ENCODE results near the gene CCDC80.

CCDC80 gene

GRCh38 chr3:112615989-112616731 is 24.8 kb downstream of the CCDC80 start:
- Histone ChIP-seq H3K9ac (no peak overlapping the region), H3K9me3 (replicated peaks in 1 of 11) (no peaks in the 10 kb centered on the region), H3K36me3 (no peaks in the 10 kb centered on the region), H3K27me3 (no peaks in the 10 kb centered on the region), H4K20me1 (no peaks in the 10 kb centered on the region), H3K4me3 (no peak overlapping the region), H3K4me2 (no peak overlapping the region), H3K4me1 (peaks cover 0 to 7% (median 0%) of the 10 kb centered on the region in 10 experiments; a peak in 3 of 20 replicates), H3K27ac (no peak overlapping the region)
- TF ChIP-seq Cebpa-rat (IDR thresholded peaks at IDR 0.05) = no peak

DNA sequence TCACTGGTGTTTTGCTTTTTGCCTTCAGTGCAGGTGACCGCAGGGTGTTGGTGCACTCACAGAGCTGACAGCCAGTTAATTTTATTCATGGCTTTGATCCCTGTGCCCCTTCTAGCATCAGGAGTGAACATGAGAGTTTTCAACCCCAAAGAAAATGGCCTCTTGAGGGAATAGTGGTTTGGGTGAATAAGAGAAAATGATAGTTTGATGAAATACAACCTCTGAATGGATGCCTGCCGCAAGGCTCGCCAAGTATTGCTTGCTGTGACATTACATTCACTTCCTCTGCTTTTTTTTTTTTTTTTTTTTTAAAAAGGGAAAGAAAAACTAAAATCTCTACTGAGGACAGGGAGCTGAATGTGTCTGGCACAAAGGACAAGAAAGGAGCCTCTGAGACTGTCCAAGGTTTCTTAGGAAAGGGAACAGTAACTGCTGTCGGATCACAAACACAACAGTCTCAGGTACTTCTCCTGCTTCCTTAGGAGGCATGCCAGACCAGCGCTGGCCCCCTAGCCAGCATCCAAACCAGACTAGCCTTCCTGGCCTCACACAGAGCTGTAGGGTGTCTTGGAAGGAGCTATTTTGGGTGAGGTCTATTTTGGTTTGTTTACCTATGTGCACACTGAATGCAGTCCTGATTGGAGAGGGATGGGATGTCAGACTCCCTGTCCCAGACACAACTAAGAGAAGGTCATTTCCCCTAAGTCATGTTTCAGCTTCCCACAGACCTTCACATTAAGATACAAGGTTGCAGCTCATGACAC is 29.0 kb downstream of the CCDC80 start:
- H3K36me3 ChIP-seq = no peaks in the 10 kb centered on the region
- TF ChIP-seq Cebpa-rat (IDR thresholded peaks at IDR 0.05) = no peak
- no peak overlapping the region for H3K4me2 ChIP-seq
- peaks cover 0 to 9% (median 0%) of the 10 kb centered on the region in 10 experiments; a peak in 2 of 20 replicates for H3K4me1 ChIP-seq
- H3K4me3 ChIP-seq = no peak overlapping the region
- no peaks in the 10 kb centered on the region for H3K9me3 ChIP-seq (replicated peaks in 1 of 11)
- H3K9ac ChIP-seq = no peak overlapping the region
- H4K20me1 ChIP-seq = no peaks in the 10 kb centered on the region
- no peaks in the 10 kb centered on the region for H3K27me3 ChIP-seq
- H3K27ac ChIP-seq = no peak overlapping the region

GRCh38 chr3:112610121-112610520 is 30.8 kb downstream of the CCDC80 start:
- Histone ChIP-seq H3K9ac (no peak overlapping the region), H3K4me1 (peaks cover 4 to 12% (median 5%) of the 10 kb centered on the region in 10 experiments; a peak in 18 of 20 replicates), H3K4me2 (peak overlapping the region in 1 of 11 experiments; percentile 42; a peak in 1 of 22 replicates), H3K36me3 (no peaks in the 10 kb centered on the region), H3K27me3 (no peaks in the 10 kb centered on the region), H4K20me1 (no peaks in the 10 kb centered on the region), H3K27ac (no peak overlapping the region), H3K4me3 (no peak overlapping the region), H3K9me3 (replicated peaks in 1 of 11) (no peaks in the 10 kb centered on the region)
- no peak for TF ChIP-seq Cebpa-rat (IDR thresholded peaks at IDR 0.05)

DNA sequence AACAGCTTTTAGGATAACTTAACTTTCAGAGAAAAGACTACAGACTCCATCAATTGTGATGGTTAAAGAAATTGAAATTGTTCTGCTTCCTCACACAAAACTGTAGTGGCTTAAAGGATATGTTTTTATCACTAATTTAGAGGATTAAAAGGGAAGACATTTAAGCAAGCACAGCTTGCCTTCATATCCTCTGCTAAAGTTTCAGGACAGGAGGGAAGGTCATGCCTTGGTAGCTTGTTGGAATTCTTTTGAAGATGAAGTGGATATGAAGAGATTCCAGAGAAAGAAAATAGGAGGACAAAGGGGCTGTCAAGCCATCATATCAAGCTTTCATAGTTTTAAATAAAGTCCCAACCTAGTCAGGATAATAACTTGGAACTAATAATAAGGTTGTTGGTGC is 33.1 kb downstream of the CCDC80 start:
- Histone ChIP-seq H3K36me3 (no peaks in the 10 kb centered on the region), H3K4me2 (no peak overlapping the region), H3K4me1 (peaks cover 10 to 20% (median 16%) of the 10 kb centered on the region in 10 experiments), H3K27me3 (no peaks in the 10 kb centered on the region), H3K9me3 (replicated peaks in 1 of 11) (no peaks in the 10 kb centered on the region), H3K4me3 (no peak overlapping the region), H3K27ac (no peak overlapping the region), H4K20me1 (no peaks in the 10 kb centered on the region), H3K9ac (no peak overlapping the region)
- TF ChIP-seq Cebpa-rat (IDR thresholded peaks at IDR 0.05) = no peak

DNA sequence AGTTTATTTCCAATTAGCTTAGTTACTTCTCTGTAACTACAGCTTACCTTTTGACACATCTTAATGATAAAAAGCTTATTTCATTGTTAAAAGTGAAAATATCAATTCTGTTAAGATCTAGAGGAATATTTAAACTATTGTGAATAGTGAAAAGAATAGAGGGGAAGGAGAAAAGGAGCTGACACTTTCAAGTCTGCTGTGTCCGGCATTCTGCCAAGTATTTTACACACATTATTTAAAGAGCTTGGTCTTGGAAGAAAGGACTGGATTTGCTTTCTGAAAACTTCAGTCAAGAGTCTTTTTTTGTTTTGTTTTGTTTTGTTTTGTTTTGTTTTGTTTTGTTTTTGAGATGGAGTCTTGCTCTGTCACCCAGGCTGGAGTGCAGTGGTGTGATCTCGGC is 34.8 kb downstream of the CCDC80 start:
- Histone ChIP-seq H3K4me3 (no peak overlapping the region), H3K27me3 (no peaks in the 10 kb centered on the region), H4K20me1 (no peaks in the 10 kb centered on the region), H3K4me2 (no peak overlapping the region), H3K4me1 (peaks cover 10 to 20% (median 16%) of the 10 kb centered on the region in 10 experiments), H3K9me3 (replicated peaks in 1 of 11) (no peaks in the 10 kb centered on the region), H3K9ac (no peak overlapping the region), H3K36me3 (no peaks in the 10 kb centered on the region), H3K27ac (no peak overlapping the region)
- no peak for TF ChIP-seq Cebpa-rat (IDR thresholded peaks at IDR 0.05)

DNA sequence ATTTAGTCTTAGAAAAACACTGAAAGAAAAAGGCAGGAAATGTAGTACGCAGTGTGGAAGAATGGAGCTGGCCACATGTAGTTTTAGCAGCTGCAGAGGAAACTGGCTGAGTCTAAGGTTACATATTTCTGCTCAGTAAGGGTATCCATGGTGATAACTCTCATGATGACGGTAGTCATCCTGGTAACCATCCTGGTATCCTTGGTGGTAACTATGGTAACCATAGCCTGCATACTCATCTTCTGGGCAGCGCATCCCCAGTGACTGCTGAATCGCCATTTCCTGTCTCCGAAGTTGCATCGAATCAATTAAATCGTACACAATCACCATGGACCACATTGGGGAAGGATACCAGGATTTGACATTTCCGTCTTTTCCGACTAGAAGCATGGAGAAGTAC is 35.7 kb downstream of the CCDC80 start:
- Histone ChIP-seq H3K4me3 (no peak overlapping the region), H3K36me3 (no peaks in the 10 kb centered on the region), H3K9ac (no peak overlapping the region), H4K20me1 (no peaks in the 10 kb centered on the region), H3K27ac (no peak overlapping the region; a peak in 2 of 22 replicates), H3K9me3 (replicated peaks in 1 of 11) (no peaks in the 10 kb centered on the region), H3K27me3 (no peaks in the 10 kb centered on the region), H3K4me2 (peak overlapping the region; percentile 14 to 80 (median 65); a peak in 17 of 22 replicates), H3K4me1 (peaks cover 10 to 18% (median 16%) of the 10 kb centered on the region in 10 experiments)
- no peak for TF ChIP-seq Cebpa-rat (IDR thresholded peaks at IDR 0.05)

DNA sequence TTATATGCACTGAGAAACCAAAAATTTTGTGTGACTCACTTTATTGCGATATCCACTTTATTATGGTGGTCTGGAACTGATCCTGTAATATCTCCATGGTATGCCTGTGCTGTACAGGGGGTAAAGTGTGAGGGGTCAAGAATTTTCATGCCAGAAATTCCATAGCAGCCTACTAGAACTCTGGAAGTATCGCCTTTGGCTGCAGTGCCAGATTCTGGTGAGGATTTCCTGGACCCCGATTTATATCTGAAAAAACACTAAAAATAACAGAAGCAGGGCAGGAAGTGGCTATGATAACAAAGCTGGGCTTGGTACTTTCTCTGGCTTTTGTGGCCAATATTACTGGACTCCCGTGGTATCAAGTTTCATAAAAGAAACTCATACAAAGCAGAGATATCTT is 36.4 kb downstream of the CCDC80 start:
- TF ChIP-seq Cebpa-rat (IDR thresholded peaks at IDR 0.05) = no peak
- no peaks in the 10 kb centered on the region for H3K27me3 ChIP-seq
- peak overlapping the region; percentile 50 to 80 (median 69); a peak in 21 of 22 replicates for H3K4me2 ChIP-seq

DNA sequence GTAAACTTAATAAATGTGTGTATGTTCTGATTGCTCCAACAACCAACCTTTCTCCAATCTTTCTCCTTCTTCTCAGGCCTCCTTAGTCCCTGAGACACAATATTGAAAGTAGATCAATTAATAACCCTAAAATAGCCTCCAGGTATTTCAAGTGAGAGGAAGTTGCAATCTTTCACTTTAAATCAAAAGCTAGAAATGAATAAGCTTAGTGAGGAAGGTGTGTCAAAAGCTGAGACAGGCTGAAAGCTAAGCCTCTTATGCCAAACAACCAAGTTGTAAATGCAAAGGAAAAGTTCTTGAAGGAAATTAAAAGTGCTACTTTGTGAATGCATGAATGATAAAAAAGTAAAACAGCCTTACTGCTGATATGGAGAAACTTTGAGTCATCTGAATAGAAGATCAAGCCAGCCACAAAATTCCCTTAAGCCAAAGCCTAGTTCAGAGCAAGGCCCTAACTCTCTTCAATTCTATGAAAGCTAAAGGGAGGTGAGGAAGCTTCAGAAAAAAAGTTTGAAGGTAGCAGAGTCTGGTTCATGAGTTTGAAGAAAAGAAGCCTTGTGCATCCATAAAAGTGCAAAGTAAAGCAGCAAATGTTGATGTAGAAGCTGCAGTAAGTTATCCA is 38.6 kb downstream of the CCDC80 start:
- Histone ChIP-seq H3K4me3 (no peak overlapping the region), H3K27me3 (no peaks in the 10 kb centered on the region), H3K36me3 (no peaks in the 10 kb centered on the region), H4K20me1 (no peaks in the 10 kb centered on the region), H3K9ac (no peak overlapping the region), H3K27ac (no peak overlapping the region), H3K4me1 (peaks cover 10 to 17% (median 15%) of the 10 kb centered on the region in 10 experiments), H3K9me3 (replicated peaks in 1 of 11) (no peaks in the 10 kb centered on the region), H3K4me2 (no peak overlapping the region)
- TF ChIP-seq Cebpa-rat (IDR thresholded peaks at IDR 0.05) = no peak

More for the DNA sequence above, 36.4 kb downstream of the CCDC80 start:
- Histone ChIP-seq H3K9me3 (replicated peaks in 1 of 11) (no peaks in the 10 kb centered on the region), H3K27ac (peak overlapping the region in 4 of 11 experiments; percentile 11 to 30 (median 14); a peak in 4 of 22 replicates), H3K4me1 (peaks cover 10 to 17% (median 15%) of the 10 kb centered on the region in 10 experiments), H3K4me3 (no peak overlapping the region), H4K20me1 (no peaks in the 10 kb centered on the region), H3K9ac (peak overlapping the region in 1 of 11 experiments; percentile 38; a peak in 1 of 22 replicates), H3K36me3 (no peaks in the 10 kb centered on the region)

DNA sequence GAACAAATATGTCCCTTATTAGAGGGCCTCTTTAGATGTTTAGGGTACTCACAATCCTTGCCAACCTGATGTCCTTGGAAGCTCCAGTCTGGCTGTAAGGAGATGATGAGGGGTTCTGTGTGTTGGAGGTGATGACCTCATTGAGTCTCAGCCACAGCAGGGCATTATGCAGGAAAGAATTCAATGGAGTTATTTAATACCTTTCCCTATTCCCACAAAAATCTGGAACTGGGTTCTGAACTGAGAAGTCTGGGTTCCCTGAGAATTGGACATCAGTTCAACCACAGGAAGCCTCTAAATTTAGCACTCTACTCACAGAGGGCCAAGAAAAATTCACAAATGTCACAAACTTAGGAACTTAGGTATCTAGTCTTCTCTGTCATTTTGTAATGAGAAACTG is 42.2 kb downstream of the CCDC80 start:
- H3K9ac ChIP-seq = no peak overlapping the region
- no peaks in the 10 kb centered on the region for H3K4me1 ChIP-seq
- 0 out of 22 replicates have a peak, but pooled peaks cover 0 to 4% (median 0%) of the 10 kb centered on the region in 11 experiments for H3K36me3 ChIP-seq
- H3K27me3 ChIP-seq = no peaks in the 10 kb centered on the region
- no peak overlapping the region for H3K4me3 ChIP-seq
- H3K4me2 ChIP-seq = no peak overlapping the region
- no peaks in the 10 kb centered on the region for H4K20me1 ChIP-seq
- no peak for TF ChIP-seq Cebpa-rat (IDR thresholded peaks at IDR 0.05)
- H3K9me3 ChIP-seq (replicated peaks in 1 of 11) = no peaks in the 10 kb centered on the region
- no peak overlapping the region for H3K27ac ChIP-seq

Data from BLaER1 treated with 17β-estradiol and CSF1 and Interleukin-3, amounts not matched to agents 10 nM and 100 nM (cell line).